Fibroblast of pulmonary artery (primary cell): Measurements from ENCODE around the gene MT1G.
A peak's percentile ranks its signal among the peaks of the same experiment; 100 is the strongest.

Source experiments
- DNase-seq: peaks from one replicate; pipeline ENCODE4 v3.0.0-alpha.2; 2010; ENCODE audit warnings: low read depth
- H3K4me3 ChIP-seq: replicated peaks from 2 replicates; pipeline ENCODE4 v1.5.1; 2011; ENCODE audit warnings: low read depth, mild to moderate bottlenecking, control low read depth, low read length, moderate library complexity
- CTCF ChIP-seq: IDR thresholded peaks from 2 replicates; pipeline ENCODE4 v1.5.1; 2011; ENCODE audit warnings: mild to moderate bottlenecking, control low read depth, low read length, inconsistent platforms; ENCODE audit errors: missing control alignments

The MT1G gene

DNA sequence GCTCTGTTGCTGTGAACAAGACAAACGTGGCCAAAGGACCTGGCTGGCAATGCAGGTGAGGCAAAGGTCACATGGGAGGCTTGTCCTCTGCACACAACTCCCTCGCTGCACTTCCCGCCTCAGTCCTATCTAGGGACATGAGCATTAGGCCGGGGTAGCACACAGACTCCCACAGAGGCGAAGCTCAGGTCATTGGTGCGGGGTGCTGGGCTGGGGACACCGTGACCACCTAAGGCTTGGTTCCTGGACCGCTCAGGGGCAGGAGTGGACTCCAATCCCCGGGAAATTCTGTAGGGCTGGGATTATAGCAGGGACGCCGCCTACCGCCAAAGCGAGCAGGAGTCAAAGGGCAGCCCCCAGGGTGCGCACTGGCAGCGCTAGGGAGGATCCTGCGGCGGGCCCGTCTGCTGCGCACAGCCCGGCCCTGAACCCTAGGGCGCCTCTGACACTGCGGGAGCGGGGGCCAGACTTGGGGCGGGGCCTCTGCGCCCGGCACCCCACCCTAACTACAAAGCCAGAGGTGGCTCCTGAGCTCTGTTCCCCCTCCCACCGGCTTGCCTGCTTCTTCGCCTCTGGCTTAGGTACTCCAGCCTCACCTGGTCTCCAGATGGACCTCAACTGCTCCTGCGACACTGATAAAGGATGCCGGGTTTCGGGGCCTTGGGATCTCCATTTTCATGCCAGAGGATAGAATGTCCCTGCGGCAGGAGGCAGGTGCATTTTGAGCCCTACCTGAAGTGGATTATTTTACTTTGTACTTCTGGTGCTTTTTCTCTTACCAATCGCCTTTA lies 20.0 kb downstream of the MT1G start:
- DNase-seq = no peak
- H3K4me3 ChIP-seq = no peak overlapping the region
- TF ChIP-seq CTCF = no peak

GRCh38 chr16:56645838-56646237 lies 22.0 kb downstream of the MT1G start:
- no peak for DNase-seq
- no peak overlapping the region for H3K4me3 ChIP-seq
- TF ChIP-seq CTCF = no peak

- no peak for TF ChIP-seq CTCF
Measured at GRCh38 chr16:56645311-56645710, 22.6 kb downstream of the MT1G start.

GRCh38 chr16:56643833-56644232 lies 24.0 kb downstream of the MT1G start:
- no peak for TF ChIP-seq CTCF
- DNase-seq = no peak
- H3K4me3 ChIP-seq = no peak overlapping the region

More at GRCh38 chr16:56645311-56645710, 22.6 kb downstream of the MT1G start:
- DNase-seq = no peak
- no peak overlapping the region for H3K4me3 ChIP-seq

- TF ChIP-seq CTCF = peak; percentile 28
- peak overlapping the region; percentile 33 for H3K4me3 ChIP-seq
- DNase-seq = peak; percentile 43
Measured at GRCh38 chr16:56643080-56643778, 24.6 kb downstream of the MT1G start.

DNA sequence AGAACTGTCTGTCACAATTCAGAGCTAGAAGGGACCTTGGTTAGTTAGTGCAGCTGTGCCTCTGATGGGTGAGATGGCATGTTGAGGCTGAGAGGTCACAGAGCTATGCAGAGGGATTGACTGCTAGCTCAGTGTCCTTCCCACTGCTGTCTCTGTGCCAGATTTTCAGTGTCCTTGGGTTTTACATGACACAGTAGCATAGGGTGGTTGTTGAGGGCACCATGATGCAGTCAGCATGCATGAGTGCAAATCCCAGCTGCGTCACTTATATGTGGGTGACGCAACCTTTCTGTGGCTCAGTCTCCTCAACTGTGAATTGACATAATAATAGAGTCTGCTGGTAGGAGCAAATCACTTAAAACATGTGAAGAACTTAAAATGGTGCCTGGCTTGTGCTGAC lies 26.7 kb downstream of the MT1G start:
- no peak for TF ChIP-seq CTCF

More for the DNA sequence above, 26.7 kb downstream of the MT1G start:
- no peak for DNase-seq
- no peak overlapping the region for H3K4me3 ChIP-seq
